RKO (cell line): ENCODE measurements around the gene TASP1.

Experiments used
- DNase-seq: peaks from one replicate; pipeline ENCODE4 v3.0.0-alpha.2; 2016; ENCODE audit warnings: low spot score

TASP1 gene

DNA sequence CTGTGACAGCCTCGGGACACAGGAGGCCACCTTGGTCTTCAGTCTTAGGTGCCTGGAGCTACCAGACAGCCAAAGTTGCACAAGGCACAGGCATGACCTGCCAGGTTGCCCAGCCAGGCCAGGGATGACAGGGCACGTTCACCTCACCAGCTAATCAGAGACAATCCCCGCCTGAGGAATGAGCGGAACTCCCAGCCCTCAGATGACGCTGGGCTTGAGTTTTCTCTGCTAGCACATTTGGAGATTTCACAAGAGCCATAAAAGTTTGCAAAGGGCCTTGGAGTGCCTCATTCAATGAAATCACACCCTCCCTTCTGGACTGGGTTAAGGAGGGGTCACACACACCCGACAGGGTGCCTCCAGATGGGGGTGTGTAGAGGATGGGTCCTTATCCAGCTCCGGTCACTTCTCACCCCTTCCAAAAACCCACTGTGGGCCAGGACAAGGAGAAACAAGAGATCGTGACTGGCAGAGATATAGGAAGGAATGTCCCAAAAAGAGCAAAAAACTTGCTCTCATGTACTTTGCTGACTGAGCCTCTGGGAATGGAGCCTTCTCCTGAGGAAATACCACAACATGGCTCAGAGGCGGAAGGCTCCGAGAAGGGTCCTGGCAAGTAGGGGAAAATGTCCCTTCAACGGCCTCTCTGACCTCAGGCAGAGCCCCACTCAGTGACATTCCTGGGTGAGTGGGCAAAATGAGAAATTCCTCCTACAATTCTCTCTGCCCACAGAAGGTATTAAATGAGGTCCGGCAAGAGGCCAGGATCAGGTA lies 296.1 kb downstream of the TASP1 start:
- DNase-seq = no peak

DNA sequence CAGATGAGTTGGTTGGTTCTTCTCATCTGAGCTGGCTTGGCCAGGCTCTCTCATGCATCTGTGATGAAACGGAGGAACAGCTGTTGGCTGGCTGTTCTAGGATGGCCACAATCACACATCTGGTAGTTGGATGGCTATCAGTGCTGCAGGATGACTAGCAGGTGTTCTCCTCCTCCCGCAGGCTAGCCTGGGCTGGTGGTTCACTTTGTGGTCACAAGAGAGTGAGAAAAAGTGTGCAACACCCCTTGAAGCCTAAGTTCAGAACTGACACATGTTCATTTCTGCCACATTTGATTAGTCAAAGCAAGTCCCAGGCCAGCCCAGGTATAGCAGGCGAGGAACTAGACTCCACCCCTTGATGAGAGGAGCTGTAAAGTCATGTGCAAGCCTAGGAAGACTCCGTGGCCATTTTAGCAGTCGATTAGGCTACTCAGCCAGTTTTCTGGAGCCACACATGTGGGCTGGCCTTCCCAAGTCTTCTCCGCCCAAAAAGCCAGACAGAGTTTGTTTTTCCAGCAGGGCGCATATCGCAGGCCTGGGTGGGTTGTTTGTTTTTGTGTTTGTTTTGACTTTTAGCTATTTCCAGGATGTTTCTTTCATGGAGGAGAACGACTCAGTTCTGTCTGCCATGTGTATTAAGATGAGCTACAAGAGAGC lies 296.9 kb downstream of the TASP1 start:
- no peak for DNase-seq

DNA sequence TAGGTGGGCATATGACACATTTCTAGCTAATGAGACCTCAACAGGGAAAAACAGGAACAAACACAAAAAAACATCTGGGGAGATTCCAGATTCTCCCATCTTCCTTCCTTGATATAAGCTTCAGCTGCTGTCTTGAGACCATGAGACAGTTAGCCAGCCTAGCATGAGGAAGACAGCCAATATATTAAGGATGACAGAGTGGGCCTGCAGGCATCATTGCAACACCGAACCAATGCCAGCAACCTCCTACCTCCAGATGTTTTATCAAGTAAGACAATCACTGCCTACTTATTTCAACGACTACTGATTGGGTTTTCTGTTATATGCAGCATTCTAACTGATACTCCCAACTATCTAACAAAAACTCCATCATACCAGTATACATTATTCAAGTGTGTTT lies 298.6 kb downstream of the TASP1 start:
- DNase-seq = no peak
